Uterus (tissue), 4 donors: ENCODE measurements around the gene CARD10. TPM values are rescaled to one million over a fixed set of nuclear protein-coding genes. Genes with fewer than 3 reads are reported as not detected.

Experiments used
- DNase-seq, 2 donors: peaks; one replicate each; pipeline ENCODE4 v3.0.0-alpha.2; 2019 to 2020
- H3K27ac ChIP-seq, 2 donors: fragments of 200-600 bp; sonication (generic); 1 replicate in 1 of 2; 2 replicates in 1 of 2; pipeline ENCODE4 v1.5.1; 2016 to 2018
- H3K27me3 ChIP-seq, 2 donors: fragments of 200-600 bp; sonication (generic); one replicate each; pipeline ENCODE4 v1.5.1; 2018 to 2019; ENCODE audit warnings: control low read depth in 1 of 2
- H3K36me3 ChIP-seq, 2 donors: fragments of 200-600 bp; sonication (generic); one replicate each; pipeline ENCODE4 v1.5.1; 2019; ENCODE audit warnings: control low read depth in 1 of 2
- H3K4me1 ChIP-seq, 2 donors: fragments of 200-600 bp; sonication (generic); one replicate each; pipeline ENCODE4 v1.5.1; 2018 to 2019; ENCODE audit warnings: control low read depth in 1 of 2
- H3K4me3 ChIP-seq, 2 donors: fragments of 200-600 bp; sonication (generic); 1 replicate in 1 of 2; 2 replicates in 1 of 2; pipeline ENCODE4 v1.5.1; 2018 to 2019; ENCODE audit warnings: mild to moderate bottlenecking in 1 of 2
- H3K9me3 ChIP-seq, 2 donors: fragments of 200-600 bp; sonication (generic); one replicate each; pipeline ENCODE4 v1.5.1; 2019; ENCODE audit warnings: control low read depth in 1 of 2
- POLR2A ChIP-seq, 2 donors: fragments of 450-650 bp; IDR thresholded peaks; one replicate each; pipeline ENCODE4 v1.6.1; 2016; ENCODE audit warnings: antibody characterized with exemption in 2 of 2, mild to moderate bottlenecking in 1 of 2, moderate library complexity in 1 of 2
- intact Hi-C: fragments of 100-400 bp; cut with DNase I; formaldehyde crosslinking; loops from one replicate; pipeline ENCODE4 v1.15.1; 2023; ENCODE audit warnings: low total_unique reads
- total RNA-seq, 4 donors: library from RNA; depleted of rRNA in 3 of 4; stranded (reverse); fragments of >200 nt in 3 of 4; gene quantifications; one replicate each; pipeline versions ENCODE4 v1.1.0 to v1.2.4, GENCODE V29; 2014 to 2023
- TF ChIP-seq, protein P1 (sequence below), 4 experiments: fragments of 200-600 bp in 2 of 4; fragments of 450-650 bp in 2 of 4; sonication (generic) in 2 of 4; IDR thresholded peaks; one replicate each; pipeline ENCODE4 v1.5.1; 2016 to 2019; ENCODE audit warnings: antibody characterized with exemption in 4 of 4, mild to moderate bottlenecking in 2 of 4, moderate library complexity in 1 of 4
- donor health status: DM: yes; HTN: yes; CAD: no.

CARD10 gene
- total RNA-seq, 4 donors from 2014 or later, result 4.6 to 23.4 (median 10.2) TPM

DNA sequence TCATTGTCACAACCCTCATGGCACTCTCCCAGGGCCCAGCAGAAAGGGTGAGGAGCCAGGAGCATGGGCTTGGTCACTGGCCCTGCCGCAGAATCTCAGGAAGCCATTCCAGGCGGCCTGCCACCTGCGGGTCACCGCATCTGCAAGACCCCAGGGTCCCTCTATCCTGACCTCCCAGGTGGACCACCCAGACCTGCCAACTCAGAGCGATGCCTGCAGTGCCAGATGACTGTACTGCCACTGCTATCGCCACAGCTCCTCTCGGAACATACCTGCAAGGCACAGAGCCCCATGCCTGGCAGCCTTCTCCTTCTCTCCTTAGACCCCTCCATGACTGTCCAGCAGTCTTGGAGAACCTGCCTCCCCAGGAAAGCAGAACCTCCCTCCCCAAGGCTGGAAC lies 65.5 kb downstream of the CARD10 start:
- DNase-seq, result no peak
- Histone ChIP-seq H3K9me3 (no peaks in the 10 kb centered on the region), H3K27ac (no peak overlapping the region), H3K4me3 (no peak overlapping the region), H3K27me3 (no peaks in the 10 kb centered on the region), H3K4me1 (no peaks in the 10 kb centered on the region), H3K36me3 (no peaks in the 10 kb centered on the region)
- intact Hi-C loops, result no loop called here
- TF ChIP-seq, protein P1, sequence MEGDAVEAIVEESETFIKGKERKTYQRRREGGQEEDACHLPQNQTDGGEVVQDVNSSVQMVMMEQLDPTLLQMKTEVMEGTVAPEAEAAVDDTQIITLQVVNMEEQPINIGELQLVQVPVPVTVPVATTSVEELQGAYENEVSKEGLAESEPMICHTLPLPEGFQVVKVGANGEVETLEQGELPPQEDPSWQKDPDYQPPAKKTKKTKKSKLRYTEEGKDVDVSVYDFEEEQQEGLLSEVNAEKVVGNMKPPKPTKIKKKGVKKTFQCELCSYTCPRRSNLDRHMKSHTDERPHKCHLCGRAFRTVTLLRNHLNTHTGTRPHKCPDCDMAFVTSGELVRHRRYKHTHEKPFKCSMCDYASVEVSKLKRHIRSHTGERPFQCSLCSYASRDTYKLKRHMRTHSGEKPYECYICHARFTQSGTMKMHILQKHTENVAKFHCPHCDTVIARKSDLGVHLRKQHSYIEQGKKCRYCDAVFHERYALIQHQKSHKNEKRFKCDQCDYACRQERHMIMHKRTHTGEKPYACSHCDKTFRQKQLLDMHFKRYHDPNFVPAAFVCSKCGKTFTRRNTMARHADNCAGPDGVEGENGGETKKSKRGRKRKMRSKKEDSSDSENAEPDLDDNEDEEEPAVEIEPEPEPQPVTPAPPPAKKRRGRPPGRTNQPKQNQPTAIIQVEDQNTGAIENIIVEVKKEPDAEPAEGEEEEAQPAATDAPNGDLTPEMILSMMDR (IDR thresholded peaks at IDR 0.05), result no peak
- no peak for TF ChIP-seq POLR2A (IDR thresholded peaks at IDR 0.05)

DNA sequence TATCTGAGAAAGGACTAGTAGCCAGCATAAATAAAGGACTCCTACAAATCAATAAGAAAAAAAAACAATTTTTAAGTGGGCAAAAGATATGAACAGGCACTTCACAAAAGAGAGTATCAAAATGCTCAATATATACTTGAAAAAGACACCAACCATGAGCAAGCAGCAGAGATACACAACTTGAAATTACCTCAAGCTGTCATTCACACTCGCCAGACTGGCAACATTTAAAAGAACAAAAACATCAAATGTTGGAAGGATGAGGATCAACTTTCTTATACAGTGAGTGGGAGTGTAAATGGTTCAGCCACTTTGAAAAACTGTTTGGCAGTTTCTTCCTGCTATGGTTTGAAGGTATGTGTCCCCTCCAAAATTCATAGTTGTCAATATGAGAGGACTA lies 68.0 kb downstream of the CARD10 start:
- no peak overlapping the region for H3K4me3 ChIP-seq
- intact Hi-C loops, result no loop called here
- TF ChIP-seq, protein P1 (IDR thresholded peaks at IDR 0.05), result no peak
- TF ChIP-seq POLR2A (IDR thresholded peaks at IDR 0.05), result no peak

DNA sequence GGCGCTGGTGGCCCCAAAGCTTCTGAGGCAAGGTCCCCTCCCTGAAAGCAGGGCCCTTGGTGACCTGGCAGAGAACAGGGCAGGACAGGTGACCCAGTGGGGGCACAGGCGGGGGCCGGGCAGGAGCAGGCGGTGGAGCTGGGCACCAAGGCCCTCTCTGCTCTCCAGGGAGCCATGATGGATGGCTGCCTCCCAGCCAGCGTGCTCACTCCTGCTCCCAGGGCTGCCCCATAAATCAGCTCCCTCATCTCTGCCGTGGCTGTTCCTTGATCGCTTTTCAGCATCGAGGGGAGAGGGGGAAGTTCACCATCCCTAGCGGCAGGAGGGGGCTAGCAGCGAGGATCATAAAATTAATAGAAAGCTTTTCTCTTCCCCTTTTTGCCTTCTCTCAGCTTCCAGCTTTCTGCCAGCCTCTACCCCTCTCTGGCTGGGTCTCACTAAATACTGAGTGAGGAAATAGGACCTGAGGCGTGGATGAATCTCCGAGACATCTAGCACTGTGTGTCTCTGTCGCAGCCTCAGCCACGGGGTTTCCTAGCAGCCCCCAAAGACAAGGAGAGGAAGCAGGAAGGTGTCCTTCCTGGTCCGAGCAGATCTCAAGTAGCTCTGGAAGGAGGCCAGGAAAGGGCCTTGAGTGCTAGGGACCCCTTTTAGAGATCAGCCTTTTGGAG lies 69.7 kb downstream of the CARD10 start:
- DNase-seq, result no peak
- intact Hi-C loops, result no loop called here
- Histone ChIP-seq H3K4me3 (no peak overlapping the region), H3K9me3 (no peaks in the 10 kb centered on the region), H3K36me3 (no peaks in the 10 kb centered on the region), H3K27me3 (no peaks in the 10 kb centered on the region), H3K4me1 (no peaks in the 10 kb centered on the region), H3K27ac (no peak overlapping the region)
- TF ChIP-seq, protein P1 (IDR thresholded peaks at IDR 0.05), result no peak
- no peak for TF ChIP-seq POLR2A (IDR thresholded peaks at IDR 0.05)

More for the DNA sequence above, 68.0 kb downstream of the CARD10 start:
- Histone ChIP-seq H3K27me3 (no peaks in the 10 kb centered on the region), H3K27ac (no peak overlapping the region), H3K4me1 (no peaks in the 10 kb centered on the region), H3K9me3 (no peaks in the 10 kb centered on the region), H3K36me3 (no peaks in the 10 kb centered on the region)
- DNase-seq, result no peak

- intact Hi-C loops, result no loop called here
- no peak for DNase-seq
- no peaks in the 10 kb centered on the region for H3K36me3 ChIP-seq
- H3K4me1 ChIP-seq, result no peaks in the 10 kb centered on the region
- H3K9me3 ChIP-seq, result no peaks in the 10 kb centered on the region
- H3K27ac ChIP-seq, result no peak overlapping the region
- no peak for TF ChIP-seq POLR2A (IDR thresholded peaks at IDR 0.05)
- TF ChIP-seq, protein P1 (IDR thresholded peaks at IDR 0.05), result no peak
- no peaks in the 10 kb centered on the region for H3K27me3 ChIP-seq
- no peak overlapping the region for H3K4me3 ChIP-seq
Observed at GRCh38 chr22:37448516-37449127, 70.6 kb downstream of the CARD10 start.

DNA sequence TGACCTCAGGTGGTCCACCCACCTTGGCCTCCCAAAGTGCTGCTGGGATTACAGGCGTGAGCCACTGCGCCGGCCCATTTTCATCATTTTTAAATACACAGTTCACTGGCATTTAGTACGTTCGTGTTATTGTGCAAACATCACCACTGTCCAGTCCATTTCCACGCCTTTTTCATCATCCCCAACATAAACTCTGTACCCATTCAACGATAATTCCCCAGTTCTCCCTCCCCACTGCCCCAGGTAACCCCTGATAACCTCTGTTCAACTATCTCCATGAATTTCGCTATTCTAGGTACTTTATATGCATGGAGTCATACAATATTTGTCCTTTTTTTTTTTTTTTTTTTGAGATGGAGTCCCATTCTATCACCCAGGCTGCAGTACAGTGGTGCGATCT lies 73.7 kb downstream of the CARD10 start:
- Histone ChIP-seq H3K27ac (no peak overlapping the region), H3K9me3 (no peaks in the 10 kb centered on the region), H3K27me3 (no peaks in the 10 kb centered on the region), H3K36me3 (no peaks in the 10 kb centered on the region), H3K4me3 (no peak overlapping the region), H3K4me1 (no peaks in the 10 kb centered on the region)
- DNase-seq, result no peak
- intact Hi-C loops, result no loop called here
- no peak for TF ChIP-seq POLR2A (IDR thresholded peaks at IDR 0.05)
- TF ChIP-seq, protein P1 (IDR thresholded peaks at IDR 0.05), result no peak
